Measurements from ENCODE around the gene DHX34. TPM values are rescaled to one million over a fixed set of nuclear protein-coding genes. Genes with fewer than 3 reads are reported as not detected.

The DHX34 gene
- total and polyA plus RNA-seq, 4 donors, result 3.1 to 11.6 (median 6.1) TPM

GRCh38 chr19:47351548-47351947, 2.4 kb downstream of the DHX34 start:
- DNase-seq (ENCODE audit: low spot score), result no peak
- H3K4me3 ChIP-seq (ENCODE audit: low read depth in 1 of 3, low read length in 3 of 3), result no peak overlapping the region
- 94% methylated on average over 3 of the region's 3 CpGs for WGBS

More at GRCh38 chr19:47351548-47351947, 2.4 kb downstream of the DHX34 start:
- TF ChIP-seq HNF4G (IDR thresholded peaks at IDR 0.05) (no peak), SP1 (IDR thresholded peaks at IDR 0.05) (no peak), FOXA2 (IDR thresholded peaks at IDR 0.05) (no peak), HNF4A (conservative IDR thresholded peaks at IDR 0.05) (no peak), JUND (IDR thresholded peaks at IDR 0.05) (no peak), TAF1 (conservative IDR thresholded peaks at IDR 0.05) (no peak), EGR1 (IDR thresholded peaks at IDR 0.05; ENCODE audit: low read depth in 2 of 2) (no peak), ATF3 (IDR thresholded peaks at IDR 0.05) (no peak), NR2F2 (IDR thresholded peaks at IDR 0.05) (no peak), REST (IDR thresholded peaks at IDR 0.05) (no peak), GABPA (IDR thresholded peaks at IDR 0.05 in 1 of 2, conservative IDR thresholded peaks at IDR 0.05 in 1 of 2) (no peak), CTCF (IDR thresholded peaks at IDR 0.05; ENCODE audit: low read depth, low read length, missing input control) (no peak)
- TF ChIP-seq, protein P1, sequence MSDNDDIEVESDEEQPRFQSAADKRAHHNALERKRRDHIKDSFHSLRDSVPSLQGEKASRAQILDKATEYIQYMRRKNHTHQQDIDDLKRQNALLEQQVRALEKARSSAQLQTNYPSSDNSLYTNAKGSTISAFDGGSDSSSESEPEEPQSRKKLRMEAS (IDR thresholded peaks at IDR 0.05), result no peak
- TF ChIP-seq, protein P2, sequence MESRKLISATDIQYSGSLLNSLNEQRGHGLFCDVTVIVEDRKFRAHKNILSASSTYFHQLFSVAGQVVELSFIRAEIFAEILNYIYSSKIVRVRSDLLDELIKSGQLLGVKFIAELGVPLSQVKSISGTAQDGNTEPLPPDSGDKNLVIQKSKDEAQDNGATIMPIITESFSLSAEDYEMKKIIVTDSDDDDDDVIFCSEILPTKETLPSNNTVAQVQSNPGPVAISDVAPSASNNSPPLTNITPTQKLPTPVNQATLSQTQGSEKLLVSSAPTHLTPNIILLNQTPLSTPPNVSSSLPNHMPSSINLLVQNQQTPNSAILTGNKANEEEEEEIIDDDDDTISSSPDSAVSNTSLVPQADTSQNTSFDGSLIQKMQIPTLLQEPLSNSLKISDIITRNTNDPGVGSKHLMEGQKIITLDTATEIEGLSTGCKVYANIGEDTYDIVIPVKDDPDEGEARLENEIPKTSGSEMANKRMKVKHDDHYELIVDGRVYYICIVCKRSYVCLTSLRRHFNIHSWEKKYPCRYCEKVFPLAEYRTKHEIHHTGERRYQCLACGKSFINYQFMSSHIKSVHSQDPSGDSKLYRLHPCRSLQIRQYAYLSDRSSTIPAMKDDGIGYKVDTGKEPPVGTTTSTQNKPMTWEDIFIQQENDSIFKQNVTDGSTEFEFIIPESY (IDR thresholded peaks at IDR 0.05), result no peak
- Histone ChIP-seq H3K36me3 (ENCODE audit: control insufficient read depth in 4 of 4, insufficient read depth in 3 of 4, low read depth in 1 of 4, low read length in 3 of 4) (peaks cover 0 to 19% (median 9%) of the 10 kb centered on the region in 4 donors), H3K4me1 (ENCODE audit: control insufficient read depth in 4 of 4, insufficient read depth in 4 of 4, low read length in 3 of 4) (peaks cover 2 to 24% (median 16%) of the 10 kb centered on the region in 4 donors), H3K27me3 (ENCODE audit: control insufficient read depth in 4 of 4, insufficient read depth in 4 of 4, low read length in 3 of 4) (no peaks in the 10 kb centered on the region), H3K27ac (ENCODE audit: low read depth in 1 of 2, low read length in 2 of 2) (no peak overlapping the region), H3K9ac (ENCODE audit: low read depth in 1 of 2, low read length in 2 of 2) (no peak overlapping the region), H3K9me3 (ENCODE audit: control insufficient read depth in 4 of 4, low read length in 3 of 4) (no peaks in the 10 kb centered on the region)
